ENCODE measurements around the gene BBX.
A peak's percentile ranks its signal among the peaks of the same experiment; 100 is the strongest.

The BBX gene

DNA sequence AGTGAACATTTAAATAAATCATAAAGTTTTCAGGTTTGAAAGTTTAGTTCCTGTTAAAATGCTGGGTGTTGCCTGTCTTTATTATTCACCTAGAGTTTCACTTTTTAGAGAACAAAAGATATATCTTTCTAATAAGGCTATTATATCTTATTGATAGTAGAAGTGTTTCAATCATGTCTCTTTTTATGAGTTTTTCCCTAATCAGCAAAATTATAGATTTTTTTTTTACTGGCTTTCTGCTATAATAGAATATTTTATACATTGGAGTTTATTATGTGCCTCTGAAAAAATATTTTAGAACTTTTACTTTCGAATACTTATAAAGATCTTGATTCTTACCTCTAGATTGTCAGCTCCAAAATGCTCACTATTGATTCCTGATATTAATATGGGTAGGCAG lies 131.5 kb downstream of the BBX start:
- DNase-seq (ENCODE audit: low spot score): no peak

DNA sequence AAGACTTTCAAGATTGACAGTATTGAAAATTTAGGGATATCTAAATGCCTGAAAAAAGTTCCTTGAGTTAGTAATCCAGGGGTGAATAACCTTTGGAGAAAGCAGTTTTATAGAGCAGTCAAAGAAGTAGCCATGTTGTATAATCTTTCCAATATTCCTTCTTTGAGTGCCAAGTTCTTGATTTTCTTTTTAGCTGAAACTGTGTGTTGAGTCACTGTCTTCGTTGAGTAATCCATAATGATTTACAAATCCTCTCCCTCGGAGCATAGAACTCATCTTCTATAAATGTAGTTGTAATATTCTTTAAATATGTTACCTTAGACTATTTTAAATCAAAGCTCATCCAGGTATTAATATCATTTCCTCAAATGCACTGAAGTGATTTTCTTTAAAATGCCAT lies 135.2 kb downstream of the BBX start:
- no peak for DNase-seq (ENCODE audit: low spot score)

DNA sequence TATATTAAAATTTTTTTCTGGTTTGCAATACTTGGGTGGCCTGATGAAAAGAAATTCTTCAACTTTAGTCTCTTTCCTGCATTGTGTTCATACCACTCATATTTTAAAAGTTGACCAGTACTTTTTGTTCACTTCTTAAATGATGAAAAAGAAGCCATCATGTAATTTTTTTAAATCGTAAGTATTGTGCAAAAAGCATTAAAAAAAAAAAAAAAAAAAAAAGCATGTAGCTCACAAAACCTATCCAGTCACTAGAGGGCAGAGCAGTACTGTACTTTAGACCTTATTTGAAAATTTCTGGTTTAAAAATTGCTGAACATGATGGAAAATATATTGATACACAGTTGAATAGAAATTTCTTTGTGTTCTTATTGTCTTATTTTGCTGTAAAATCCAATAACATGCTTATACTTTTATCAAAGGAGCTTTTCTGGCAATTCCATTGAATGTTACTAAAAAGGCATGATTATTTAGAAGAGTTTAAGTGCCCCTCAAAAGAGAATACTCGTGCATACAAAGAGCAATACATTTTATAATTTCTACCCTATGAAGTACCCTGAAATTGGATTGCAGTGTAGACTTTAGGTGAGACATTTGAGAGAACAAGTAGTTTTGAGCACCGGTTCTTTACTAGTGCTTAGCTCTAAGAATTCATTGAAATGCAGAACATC lies 137.7 kb downstream of the BBX start:
- DNase-seq (ENCODE audit: low spot score): no peak

DNA sequence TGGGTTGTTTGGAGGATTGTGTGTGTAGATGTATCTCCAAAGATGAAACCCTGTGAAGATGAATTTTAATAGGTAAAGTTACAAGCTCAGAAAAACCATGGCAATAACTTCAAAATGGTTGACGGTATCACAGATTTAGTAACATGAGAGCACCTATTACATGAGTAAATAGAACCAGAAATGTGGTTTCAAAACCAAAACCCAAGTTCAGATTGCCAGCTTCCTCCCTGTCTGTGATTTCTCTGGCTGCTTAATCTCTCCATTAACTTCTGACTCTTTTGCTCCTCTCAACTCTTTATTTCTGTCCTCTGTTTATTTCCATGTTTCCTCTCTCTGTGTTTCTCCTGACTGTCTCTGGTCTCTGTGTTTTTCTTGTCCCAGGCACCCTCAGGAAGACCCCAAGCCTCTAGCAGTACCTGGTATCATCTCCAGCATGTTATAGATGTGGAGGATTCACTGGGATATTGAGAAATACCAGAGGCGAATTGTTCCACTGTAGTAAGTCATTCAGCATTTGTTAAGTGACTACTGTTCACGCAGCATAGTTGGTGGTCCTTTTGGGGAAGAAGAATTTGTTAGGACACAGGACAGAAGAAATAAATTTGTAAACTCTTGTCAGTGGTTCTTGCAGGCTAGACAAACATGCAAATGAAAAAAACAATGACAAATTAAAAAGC lies 138.8 kb downstream of the BBX start:
- no peak for DNase-seq (ENCODE audit: low spot score)

DNA sequence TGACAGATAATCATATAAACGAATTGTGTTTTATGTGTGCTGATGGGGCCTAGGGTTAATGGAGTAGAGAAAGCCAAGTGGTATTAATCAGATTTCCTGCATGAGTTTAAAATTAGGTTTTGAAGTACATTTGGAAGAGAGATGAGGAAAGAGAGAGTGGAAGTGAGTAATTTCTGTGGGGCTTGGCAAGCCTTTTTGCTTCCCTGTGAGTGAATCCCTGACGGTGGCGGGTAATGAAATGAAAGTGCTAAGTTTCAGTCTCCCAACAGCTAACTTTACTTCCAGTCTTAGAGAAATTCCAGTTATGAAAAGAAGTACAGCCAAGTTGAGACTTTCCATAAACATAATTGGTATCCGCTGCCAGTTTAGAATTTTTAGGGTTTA lies 139.4 kb downstream of the BBX start:
- no peak for DNase-seq (ENCODE audit: low spot score)

DNA sequence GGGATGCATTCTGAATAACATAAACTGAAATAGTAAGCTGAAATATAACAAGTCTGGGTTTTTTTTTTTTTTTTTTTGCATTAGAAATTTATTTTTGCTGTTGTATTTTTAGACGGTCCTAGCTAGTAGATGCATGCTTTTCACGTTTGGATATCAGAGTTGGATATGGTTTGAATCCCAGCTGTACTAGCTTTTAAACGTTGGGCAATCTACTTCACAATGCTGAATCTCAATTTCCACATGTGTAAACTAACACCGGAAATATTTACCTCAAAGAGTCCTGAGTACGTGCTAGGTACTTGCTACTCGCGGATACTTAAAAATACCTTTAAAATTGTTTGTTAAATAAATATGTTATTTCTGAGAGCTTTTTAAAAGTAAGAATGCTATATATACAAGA lies 139.8 kb downstream of the BBX start:
- DNase-seq (ENCODE audit: low spot score): no peak

DNA sequence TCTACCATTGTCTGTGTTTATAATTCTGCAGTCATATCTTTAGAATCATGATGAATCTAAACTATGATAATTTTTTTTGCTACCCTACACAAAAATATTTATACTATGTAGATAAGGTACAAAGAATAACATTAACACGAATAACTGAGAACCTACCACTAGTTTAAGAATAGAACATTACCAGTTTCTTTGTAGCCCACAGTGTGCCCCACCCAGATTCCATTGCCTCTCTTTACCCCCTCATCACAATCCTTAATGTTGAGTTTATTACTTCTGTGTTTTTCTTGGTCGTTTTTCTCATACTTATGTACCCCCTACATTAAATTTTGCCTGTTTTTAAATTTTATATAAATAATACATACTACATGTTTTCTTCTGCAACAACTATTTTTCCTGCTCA lies 140.5 kb downstream of the BBX start:
- no peak for DNase-seq (ENCODE audit: low spot score)

DNA sequence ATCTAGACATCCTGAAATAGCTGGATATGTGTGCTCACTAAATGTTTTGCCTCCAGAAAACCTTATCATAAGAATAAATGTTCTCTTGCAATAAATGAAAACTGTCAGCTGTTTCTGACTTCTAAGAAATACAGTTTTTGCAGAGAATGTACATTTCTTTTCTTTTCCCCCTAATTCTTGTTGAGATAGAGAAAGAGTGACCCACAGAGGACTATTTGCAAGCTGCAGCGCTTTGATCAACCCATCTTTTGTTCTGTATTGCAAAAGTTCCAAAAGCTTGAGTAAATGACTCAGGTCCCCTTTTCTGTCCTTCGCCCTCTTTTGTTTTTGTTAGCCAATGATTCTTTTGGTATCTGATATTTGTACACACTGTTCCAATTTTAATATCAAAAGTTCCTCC lies 141.9 kb downstream of the BBX start:
- DNase-seq (ENCODE audit: low spot score): no peak

DNA sequence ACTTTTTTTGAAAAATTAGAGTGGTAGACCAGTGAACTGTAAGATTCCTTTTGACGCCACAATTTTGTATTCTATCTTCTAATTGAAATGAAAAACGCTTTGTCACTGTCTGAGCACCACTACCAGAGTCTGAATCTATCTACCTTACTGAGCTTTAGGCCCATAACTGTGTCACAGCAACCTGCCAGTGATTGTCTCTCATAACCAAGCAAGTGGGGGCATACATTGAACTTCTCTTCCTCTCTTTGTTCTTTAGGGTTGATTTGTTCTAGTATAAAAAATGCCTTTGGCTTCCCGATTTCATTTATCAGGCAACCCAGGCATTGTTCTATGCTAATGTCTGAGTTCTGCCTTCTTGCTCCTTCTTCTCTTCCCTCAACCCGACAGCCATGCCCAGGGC lies 142.6 kb downstream of the BBX start:
- DNase-seq (ENCODE audit: low spot score): no peak

DNA sequence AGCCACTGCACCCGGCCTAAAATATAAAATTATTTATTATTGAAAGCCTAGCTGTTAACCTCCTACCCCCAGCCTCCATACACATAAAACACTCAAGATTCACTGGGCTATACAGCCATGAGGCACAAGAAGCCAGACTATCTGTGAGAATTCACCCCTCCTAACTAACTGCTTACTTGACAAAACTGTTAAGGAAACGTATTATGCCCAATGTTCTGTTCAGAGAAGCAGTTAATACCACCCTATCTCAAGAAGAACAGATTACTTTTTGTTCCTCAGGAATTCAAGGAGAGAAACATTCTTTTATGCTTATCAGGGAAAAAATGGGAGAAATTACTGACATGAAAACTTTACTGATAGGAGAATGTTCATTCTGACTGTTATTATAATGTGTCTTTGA lies 144.1 kb downstream of the BBX start:
- DNase-seq (ENCODE audit: low spot score): no peak

DNA sequence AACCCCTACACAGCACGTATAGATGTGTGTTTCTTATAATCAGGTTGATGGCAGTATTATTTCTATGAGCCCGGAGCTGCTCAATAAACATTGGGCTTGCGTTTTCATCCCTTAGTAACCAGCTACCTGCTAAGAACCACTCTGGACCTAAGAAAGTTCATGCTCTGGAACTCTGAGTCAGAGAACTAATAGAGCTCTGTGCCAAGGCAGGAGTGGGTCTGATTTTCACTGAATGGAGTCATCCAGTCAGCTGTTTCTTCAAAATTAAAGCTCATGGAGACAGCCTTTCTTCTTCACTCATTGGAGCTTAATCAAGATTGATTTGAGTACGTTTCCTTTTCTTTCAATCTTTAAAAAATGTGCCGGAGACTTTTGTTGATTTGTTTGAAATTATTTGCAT lies 145.7 kb downstream of the BBX start:
- no peak for DNase-seq (ENCODE audit: low spot score)

DNA sequence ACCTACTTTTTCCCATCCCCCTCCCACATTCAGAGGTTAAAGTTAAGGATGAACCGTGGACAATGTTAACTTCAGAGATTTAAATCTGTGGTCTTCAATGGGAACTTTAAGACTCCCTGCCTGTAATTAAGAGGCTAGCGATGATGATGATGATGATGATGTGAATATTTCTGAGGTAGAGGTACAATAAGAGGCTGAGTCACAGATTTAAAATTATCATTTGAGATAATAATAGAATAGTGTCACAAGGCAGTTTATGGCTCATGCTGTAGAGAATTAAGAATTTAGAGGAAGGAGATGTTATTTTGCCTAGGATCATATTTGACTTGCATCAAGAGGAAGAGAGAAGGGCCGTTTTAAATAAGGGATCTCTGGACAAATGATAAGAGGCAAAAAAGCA lies 146.2 kb downstream of the BBX start:
- no peak for DNase-seq (ENCODE audit: low spot score)

DNA sequence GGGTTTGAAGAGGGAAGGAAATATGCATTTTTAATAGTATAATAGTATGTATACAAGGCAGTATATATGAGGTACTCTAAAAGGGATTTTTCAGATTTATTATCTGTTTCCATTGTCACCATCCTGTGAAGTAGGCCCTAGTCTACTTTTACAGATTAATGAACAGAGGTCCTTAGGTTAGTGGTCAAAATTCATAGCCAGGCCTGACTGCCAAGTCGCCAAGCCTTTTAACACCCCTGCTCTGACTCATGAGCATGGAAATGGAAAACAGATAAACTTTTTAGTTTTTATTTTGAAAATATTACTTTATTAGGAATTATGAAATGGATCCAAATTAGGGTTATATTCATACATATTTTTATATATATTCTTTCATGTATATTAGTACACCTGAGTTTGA lies 146.9 kb downstream of the BBX start:
- no peak for DNase-seq (ENCODE audit: low spot score)

DNA sequence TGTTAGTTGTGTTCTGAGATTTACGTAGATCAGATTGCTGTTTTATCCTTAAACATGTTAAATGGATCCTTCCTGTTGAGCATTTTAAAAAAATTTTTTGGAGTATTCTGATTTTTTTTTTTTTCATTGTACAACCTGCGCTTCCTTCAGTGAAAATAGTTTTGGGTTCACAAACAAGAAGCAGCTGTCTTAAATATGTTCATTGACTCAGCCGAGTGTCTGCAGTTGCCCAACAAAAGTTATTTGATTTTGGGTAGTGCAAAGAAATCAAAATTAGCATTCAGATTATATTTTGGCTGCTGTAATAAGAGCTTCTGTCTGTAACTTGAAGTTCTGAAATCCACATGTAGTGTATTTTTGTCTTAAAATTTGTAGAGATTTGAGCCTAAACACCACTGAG lies 148.2 kb downstream of the BBX start:
- DNase-seq (ENCODE audit: low spot score): no peak

DNA sequence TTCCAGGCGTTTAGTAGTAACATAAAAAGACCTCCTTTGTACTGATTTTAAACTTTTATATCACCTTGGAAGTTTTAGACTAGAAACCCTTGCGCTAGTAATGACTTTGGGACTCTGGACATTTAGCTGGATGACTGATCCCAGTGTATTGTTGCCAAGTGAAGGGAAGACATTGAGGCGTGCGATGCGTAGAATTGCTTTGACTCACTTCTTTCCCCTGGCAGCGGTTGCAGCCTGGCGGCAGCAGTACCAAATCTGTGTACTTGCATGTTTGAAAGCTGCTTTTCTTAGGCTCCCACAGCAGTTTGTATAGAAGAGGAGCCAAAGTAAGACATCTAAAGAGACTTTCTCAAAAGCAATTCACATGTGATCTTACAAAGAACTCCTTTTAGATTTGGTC lies 151.6 kb downstream of the BBX start:
- no peak for DNase-seq (ENCODE audit: low spot score)

DNA sequence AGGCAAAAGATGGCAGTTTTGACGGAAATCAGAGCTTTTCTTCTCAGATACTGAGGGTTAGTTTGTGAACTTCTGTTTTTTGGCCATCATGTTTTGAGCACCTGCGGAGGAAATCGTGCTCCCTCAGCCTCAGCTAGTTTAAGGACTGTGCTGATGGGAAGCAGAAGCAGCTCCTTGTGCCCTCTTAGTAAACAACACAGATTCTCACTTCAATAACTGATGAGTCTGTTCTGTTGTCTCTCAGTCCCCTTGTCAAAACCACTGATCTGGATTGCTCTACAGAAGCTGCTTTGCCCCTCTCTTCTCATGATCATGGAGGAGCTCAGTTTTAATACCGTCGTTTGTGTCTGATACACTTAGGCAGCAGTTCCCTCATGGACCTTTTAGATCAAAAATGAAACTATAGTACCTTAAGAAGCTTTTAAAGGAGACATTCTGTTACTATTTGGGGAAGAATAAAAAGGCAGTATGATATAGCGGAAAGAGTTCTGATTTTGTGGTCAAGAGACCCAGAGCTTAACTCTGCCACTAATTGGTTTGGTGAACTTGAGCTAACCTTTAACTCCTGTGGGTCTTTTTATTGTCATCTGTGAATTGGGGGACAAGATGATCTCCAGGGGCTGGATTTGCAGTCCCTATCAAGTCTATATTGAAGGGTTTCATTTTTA lies 152.6 kb downstream of the BBX start:
- peak; percentile 9 for DNase-seq (ENCODE audit: low spot score)

DNA sequence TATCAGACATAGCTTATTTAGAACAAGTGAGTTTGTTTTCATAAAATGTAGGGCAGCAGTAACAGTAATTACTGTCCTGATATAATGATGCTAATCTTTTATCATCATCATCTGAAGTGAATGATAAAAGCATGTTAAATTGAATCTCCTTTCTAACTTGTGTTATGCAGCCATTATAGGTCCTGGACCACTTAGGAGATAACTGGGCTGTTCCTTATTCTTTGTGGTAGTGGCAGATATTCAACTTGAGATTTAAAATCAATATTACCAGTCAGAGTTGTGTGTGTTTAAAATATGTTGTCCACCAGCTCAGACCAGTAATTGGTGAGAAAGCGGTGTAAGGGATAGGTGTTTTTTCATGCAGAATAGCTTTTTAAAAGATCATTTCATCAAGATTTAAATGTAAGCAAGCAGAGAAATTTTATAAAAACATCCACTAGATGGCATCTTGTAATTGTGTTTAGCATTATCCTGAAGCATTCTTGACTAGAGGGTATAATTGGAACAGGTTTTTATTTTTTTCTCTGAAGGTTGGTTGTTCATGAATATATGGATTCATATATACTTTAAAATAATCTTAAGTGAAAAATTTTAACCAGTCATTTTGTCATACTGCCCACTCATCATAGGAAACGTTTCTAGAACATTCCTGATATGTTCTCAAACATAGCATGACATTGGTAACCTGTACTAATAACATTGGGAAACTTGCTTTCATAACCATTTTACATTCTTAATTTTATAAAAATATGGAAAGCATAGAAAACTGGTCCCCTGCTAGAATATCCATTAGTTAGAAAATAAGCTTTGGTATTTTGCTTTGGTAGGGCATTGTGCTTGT lies 153.9 kb downstream of the BBX start:
- DNase-seq (ENCODE audit: low spot score): peak; percentile 19

DNA sequence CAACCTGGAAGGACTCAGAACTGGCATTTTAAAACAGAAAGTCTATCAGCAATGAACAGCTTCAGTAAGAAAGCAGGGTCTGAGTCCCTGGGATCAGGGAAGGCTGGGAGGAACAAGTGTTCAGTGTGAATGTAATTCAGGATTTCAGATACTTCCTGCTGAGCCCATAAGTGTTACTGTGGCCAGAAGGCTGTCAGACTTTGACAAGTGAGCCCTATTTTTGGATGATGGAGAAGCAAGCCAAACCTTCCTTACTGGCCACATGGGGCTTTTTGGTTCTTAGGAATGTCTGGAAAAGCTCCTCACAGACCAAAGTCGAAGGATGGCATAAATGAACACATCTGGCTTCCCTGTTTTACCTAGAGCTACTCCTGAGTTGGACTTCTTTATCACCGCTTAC lies 157.2 kb downstream of the BBX start:
- DNase-seq (ENCODE audit: low spot score): no peak

DNA sequence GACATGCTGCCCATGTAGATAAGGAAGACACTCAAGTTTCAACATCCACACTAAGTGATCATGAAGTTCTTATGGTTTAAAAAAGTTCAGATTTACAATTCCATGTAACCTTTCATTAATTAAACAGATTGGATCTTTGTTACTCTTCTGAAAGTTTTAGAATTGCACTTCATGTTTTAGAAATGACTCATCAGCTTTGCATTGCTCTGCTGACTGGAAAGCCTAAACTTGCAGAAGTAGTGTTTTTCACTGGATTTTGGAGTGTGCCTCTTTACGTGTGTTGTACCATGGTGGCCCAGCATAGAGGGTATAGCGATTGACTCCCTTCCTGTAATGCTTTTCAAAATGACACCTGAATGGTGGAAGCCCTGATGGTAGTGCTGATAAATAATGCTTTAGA lies 157.9 kb downstream of the BBX start:
- DNase-seq (ENCODE audit: low spot score): no peak

DNA sequence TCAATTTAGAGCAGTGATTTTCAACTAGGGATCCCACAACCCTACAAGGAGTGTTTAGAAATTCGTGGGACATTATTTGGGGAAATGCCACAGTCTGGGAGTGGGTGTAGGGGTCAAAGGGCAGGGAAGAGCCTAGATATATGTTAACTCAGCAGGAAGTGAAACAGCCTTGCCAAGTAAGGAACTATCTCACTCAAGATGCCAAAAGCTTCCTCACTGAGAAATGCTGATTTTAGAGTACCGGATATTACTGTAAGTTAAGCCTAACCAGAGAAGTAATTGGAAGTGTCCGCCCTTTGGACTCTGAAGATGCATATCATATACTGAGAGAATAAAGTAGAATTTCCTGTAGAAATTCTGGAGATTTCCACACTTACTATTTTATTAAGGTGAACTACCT lies 158.6 kb downstream of the BBX start:
- no peak for DNase-seq (ENCODE audit: low spot score)

DNA sequence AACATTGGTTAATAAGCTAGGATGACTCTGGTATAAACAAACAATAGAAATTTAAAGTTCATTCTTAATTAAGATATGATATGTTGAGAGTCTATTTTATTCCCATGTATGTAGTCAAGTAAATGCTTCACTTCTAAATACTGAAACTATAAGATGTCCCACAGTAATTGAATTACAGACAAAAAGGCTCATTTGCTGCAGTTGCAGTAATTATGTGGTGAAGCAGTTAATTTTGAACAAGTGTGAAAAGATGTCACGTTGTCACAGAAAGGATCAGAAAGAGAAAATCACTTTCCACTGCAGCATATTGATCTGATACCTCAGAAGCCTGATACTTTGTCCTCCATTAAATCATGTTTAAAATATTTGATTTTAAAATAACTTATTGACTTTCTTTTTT lies 159.8 kb downstream of the BBX start:
- DNase-seq (ENCODE audit: low spot score): no peak

DNA sequence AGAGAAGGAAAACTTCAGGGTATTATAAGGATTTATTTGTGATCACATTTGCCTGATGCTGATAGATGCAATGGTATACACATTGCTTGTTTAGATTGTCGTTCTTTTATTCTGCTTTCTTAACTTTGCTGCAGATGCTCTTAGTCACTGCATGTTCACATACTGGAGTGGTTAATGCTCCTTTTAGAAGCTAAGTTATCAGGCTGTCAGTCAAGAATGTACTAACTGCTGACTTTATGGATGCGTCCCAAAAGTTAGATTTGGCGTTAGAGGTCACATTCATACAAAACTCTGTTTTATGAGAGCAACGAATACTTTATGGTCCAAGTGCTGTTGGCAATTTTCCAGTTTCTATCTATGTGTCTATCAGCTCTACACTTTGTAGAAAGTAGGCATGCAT lies 160.7 kb downstream of the BBX start:
- DNase-seq (ENCODE audit: low spot score): no peak

DNA sequence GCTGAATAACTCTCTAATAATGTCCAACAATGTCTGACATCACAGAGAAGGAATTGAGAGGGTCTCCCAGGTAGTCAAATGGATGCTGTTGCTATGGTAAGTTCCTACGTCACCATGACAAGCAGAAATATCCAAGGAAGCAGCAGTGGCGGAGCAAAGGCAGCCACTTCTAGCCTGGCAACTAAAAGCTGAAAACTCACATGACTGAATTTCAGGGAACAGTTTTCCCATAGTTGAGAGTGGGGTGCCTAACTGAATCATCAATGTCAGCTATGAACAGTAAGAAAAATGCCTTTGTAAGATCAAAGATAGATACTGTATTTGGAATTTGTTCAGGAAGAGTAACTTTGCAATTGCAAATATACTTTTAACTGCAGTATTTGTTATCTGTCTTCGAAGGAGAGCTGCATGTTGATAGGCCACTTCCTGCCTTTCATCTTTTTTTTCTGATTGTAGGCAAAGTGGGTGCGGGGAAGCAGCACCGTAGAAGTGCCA lies 161.7 kb downstream of the BBX start:
- DNase-seq (ENCODE audit: low spot score): no peak
